NOMO-1 treated with dmso at 0.1 percent for 144 hours (cell line): ENCODE results near the gene KCNQ1.

Source experiments
- DNase-seq: peaks from one replicate; lab custom pipeline; 2025; ENCODE audit not compliant: unreplicated experiment; lab: John Stamatoyannopoulos, UW

KCNQ1 gene

DNA sequence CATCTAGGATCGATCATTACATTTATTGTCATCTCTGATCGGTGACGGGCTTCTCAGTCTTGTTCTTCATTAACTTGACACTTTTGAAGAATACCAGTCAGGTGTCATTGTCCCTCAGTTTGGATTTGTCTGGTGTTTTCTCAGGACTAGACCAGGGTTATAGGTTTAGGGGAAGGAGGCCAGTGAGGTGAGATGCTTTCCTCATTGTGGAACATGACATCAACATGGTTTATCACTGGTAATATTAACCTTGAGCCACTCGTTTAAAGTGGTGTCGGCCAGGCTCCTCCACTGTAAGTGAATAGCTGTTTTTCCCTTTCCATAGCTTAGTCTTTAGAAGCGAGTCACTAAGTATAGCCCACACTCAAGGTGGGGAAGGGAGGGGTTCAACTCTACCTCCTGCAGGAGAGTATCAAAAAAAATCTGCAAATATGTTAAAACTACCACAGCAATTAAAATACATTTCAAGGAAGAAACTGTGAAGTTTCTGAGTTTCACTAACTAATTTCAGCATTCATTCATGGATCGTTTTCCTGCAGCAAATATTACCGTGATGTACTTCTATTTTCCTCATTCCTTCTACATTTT is 213.0 kb downstream of the KCNQ1 start:
- no peak for DNase-seq

DNA sequence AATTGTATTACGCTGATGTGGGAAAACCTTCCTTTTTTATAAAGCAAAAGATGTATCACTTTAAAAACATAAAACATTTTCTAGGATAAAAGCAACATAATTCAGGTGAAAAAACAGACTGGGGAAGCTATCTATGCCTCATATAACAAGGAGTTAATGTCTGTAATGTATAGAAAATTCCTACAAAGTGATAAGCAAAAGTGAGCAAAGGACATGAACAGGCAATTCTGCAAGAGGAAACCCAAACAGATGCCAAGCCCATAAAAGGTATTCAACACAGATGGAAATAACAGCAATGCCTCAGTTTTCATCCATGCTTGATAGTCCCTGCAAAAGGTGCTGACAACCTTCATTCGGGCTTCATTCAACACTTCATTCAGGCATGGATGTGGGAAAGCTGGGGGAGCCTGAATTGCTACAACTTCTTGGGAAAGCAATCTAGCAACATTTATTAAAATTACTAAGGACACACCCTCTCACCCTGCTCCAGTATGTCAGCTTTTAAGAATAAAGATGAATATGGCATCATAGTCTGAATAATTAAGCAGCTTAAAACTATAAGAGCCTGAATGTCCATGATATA is 215.6 kb downstream of the KCNQ1 start:
- no peak for DNase-seq

DNA sequence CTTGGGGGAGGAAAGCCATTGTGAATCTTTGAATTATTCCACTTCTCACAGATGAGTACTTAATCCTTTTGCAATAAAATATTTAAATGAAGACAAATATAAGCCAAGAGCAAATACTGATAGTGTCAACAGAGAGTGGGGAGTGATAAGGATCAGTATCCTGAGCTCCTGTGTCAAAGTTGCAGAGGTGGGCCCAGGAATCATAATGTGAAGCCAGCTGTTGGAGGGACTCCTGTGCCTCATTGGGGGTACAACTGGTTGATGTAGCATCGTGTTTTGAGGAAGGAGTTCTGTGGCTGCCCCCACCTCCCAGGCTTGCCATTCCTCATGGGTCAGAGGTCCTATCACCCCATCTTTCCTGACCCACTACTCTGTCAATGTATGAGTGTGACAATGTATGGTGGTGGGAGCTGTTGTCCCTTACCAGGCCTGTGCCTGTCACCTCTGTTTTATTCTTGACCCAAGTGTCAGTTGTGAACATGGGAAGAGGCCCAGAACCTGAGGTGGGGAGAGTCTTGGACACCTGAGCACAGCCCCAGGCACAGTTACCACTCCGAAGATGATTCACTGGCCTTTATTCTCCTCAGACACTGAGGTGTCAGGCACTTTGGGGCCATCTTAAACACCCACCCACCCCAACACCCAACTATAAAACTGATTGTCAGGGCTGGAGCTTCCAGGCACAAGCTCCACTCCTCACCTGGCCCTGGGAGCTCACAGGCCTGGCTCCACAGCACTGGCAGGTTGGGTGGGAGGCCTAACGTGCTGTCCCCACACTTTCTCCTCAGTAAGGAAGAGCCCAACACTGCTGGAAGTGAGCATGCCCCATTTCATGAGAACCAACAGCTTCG is 216.6 kb downstream of the KCNQ1 start:
- no peak for DNase-seq

GRCh38 chr11:2662024-2662312 is 217.2 kb downstream of the KCNQ1 start:
- DNase-seq = no peak

DNA sequence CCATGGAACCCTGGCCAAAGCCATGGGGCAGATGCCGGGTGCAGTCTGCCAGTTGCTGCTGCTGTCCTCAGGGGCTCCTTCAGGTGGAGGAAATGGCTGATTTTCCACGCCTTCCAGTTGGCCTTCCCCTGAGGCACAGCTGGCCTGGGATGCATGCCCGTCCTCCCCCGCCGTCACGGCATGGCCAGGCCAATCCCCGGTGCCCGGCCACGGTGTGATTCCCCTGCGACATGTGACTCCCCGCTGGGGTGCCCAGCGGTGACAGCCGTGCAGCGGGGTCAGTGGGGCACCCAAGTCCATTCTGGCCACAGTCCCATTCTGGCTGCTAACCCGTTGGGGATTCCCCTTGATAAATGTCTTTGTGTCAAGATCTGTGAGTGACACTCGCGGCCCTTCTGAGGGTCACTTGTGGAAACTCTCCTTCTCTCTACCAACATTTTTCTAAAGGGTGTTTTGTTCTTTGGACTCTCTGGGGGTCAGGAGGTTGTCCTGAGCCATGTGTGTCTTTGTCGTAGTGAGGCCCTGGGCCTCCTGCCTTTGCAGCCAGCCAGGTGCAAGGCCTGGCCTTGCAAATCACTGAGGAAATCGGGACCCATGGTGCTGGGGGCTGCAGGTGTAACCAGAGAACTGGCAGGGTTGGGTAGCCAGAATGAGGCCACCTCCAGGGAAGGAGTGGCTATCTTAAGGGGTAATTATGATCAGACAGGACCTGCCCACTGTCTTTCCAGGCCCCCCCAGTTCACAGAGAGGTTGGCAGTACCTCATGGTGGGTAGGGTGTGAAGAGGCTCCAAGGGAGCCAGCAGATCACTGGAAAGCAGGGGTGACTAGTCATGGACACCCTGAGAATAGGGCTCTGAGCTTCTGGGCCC is 217.9 kb downstream of the KCNQ1 start:
- no peak for DNase-seq

DNA sequence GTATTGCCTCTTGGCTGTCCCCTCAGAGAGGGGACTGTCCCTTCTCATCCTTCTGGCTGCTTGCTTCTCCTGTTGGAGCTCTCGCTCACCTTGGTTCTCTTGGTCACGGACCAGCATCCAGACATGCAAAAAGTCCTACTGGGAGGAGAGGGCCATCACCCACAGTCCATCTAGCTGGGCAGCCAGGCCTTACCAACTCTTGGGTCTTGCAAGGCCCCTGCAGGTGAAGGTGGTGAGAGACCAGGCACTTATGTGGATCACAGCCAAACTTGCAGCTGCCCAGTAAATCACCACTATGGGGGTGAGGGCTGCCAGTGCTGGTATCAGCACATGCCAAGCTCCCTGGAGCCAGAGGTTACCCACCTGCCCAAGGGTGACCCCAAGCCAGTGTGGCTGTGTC is 218.7 kb downstream of the KCNQ1 start:
- no peak for DNase-seq

GRCh38 chr11:2663915-2664314 is 219.1 kb downstream of the KCNQ1 start:
- DNase-seq = no peak

DNA sequence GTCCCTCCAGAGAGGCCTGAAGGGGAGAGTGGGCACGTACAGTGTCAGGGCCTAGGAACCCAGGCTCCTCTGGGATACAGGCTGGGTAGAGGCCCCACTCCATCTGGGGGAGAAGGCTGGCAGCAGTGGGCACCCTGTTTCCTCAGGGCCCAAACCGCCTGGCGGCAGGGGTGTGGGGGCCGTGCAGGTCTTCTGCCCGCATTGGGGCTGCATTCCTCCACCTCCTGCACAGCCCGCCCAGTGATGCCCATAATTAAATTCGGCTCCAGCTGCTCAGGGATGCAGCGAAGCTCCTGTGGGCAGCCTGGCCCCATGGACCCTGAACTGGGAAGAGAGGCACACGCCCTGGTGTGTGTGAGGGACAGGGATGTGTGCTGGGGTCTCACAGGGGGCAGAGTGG is 219.6 kb downstream of the KCNQ1 start:
- DNase-seq = no peak

DNA sequence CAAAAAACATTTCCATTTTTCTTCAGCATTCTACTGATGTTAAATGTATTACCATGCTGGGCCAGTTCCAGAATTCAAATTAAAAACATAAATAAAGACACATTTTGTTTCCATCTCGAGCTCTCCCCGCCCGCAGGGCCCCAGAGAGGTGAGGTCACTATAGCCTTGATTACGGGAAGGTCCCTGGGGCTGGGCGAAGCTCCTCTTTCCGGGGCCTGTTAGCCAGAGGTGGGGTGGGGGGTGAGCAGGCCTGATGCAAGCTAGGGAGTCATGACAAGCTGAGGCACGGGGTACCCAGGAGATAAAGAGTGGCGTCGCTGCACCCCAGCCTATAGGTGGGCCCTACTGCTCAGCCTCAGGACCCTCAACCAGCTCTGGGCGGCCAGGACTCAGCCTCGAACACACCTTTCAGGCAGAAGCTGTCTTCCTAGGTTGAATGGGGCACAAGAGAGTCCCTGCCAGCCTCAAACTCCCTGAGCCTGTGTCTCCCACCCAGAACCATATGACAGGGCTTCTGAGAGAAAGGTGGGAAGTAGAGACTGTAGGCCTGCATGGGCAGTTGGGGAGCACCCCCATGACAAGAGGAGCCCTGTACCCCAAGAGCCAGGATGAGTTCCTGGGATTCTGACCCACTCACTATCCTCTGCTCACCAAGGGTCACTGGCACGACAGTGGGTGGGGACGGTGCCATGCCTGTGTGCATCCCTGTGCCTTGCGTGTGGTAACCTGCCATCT is 220.2 kb downstream of the KCNQ1 start:
- no peak for DNase-seq

DNA sequence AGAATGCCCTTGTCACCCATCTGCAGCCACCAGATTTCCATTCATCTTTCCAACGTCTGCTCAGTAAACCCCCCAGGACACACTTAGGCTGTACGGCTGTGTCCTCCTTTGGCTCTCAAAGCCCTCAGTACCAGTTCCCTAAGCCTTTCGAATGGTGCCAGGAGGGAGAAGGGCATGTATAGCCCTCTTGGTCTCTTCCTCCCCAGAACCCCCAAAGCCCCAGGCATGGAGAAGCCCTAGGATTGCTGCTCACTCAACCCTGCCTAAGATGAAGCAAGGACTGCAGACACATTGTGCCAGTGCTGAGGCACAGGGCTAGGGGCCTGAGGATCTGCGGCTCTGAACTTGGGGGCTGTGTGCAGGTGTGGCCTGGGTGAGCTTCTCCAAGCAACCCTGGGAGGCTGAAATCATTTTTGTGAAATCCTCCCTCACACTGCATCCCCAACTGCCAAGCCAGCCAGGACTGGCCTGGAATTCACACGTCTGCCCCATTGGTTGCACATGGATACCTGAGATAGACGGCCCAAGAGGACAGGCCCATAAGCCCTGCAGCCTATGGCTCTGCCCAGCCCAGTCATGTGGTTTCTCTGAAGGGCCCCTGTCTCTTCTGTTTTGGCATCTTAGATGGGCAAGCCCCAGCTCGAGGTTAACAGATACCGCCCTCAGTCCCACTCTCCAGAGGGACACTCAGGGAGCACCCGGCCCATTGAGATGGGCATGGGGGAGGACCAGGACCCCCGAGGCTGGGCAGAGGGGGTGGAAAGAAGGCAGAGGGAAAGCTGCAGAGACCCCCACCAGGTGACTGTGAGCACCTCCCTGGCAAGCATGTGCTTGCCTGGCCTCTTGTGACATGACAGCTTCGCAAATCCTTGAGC is 221.0 kb downstream of the KCNQ1 start:
- no peak for DNase-seq

GRCh38 chr11:2666401-2666741 is 221.6 kb downstream of the KCNQ1 start:
- DNase-seq = no peak

GRCh38 chr11:2666828-2667570 is 222.2 kb downstream of the KCNQ1 start:
- DNase-seq = no peak

DNA sequence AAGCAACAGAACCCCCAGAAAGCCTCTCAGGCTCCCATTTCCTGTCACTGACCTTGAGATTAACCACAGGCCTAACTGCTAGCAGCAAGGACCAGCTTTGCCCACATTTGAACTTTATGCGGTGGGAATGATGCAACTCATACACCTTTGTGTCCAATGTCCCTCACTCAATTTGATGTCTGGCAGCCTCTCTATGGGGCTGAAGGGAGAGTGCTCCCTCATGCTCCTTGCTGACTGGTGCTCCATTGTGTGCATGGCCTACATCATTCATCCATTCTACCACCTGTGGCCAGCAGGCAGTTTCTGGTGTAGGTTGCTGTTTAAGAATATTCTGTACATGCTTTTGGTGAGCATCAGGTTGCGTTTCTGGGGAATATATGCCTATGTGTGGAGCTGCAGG is 223.1 kb downstream of the KCNQ1 start:
- no peak for DNase-seq

DNA sequence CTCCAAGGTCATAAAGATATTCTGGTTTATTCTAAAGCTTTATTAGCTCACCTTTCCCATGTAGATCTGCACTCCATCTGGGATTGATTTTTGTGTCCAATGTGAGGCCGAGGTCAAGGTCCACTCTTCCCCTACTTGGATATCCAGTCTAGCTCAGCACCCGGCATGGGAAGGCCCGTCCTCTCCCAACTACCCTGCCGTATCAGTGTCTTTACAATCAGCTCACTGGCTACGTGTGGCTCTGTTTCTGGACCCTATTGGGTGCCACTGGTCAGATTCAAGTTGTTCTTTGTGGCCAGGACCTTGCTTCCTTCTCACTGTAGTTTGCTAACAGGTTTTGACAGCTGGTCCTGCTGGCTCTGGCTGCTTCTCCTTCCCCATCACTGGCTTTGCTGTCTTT is 224.1 kb downstream of the KCNQ1 start:
- no peak for DNase-seq

DNA sequence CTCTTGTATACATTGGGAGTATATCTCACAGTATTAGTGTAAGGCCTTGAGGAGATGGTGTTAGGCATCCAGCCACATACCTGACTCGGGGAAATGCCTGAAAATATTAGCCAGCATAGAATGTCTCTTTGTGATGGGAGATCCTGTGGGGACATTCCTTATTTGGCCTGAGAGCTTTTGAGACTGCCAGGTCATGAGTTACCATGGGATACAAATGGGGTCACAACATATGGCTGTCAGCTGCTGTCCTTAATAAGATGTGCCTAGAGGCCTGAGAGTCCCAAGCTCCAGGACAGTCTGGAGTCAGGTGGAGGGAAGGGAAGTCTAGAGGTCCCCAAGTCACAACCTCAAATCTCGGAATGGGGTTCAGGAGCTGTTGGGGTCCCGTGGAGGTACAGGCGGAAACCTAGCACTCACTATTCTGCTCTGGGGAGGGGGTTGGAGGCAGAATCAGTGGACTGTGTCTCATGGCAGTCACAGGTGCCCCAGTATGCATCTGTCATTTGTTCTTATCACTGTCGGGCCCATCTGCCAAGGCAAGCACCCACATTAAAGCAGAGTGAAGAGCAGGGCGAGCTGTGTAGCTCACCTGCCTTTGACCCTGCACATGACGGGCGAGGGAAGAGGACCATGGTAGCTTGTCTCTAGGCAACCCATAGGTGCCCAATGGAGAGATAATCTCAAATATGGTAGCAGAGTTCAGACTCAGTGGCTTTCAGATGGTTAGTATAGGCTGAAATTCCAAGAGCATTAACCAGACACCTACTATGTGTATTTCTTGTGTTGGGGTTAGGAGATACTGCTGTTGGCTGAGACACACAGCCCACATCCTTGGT is 225.0 kb downstream of the KCNQ1 start:
- DNase-seq = no peak

DNA sequence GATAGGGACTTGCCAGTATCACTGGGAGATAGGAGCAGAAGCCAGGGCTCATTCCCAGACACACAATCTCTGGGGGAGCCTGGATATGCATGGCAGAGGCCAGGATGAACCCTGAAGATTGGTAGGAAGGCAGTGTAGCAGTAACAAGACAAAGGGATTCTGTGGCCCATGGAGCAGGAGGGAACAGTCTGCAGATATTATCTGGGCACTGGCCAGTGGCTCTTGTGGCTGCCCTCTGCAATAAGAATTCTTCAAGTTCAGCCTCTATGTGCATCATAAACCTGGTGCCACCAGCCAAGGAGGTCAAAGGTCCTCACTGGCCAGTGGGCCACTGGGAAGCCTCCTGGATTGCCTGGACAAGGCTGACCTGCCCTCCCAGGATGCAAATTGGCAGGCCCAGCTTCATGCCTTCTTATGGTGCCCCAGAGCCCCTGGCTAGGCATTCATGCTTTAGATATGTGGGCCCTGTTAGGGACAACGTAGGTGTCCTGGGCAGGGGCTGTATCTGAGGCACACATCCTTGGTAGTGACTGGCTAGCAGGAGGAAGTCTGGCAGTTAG is 225.8 kb downstream of the KCNQ1 start:
- DNase-seq = no peak

DNA sequence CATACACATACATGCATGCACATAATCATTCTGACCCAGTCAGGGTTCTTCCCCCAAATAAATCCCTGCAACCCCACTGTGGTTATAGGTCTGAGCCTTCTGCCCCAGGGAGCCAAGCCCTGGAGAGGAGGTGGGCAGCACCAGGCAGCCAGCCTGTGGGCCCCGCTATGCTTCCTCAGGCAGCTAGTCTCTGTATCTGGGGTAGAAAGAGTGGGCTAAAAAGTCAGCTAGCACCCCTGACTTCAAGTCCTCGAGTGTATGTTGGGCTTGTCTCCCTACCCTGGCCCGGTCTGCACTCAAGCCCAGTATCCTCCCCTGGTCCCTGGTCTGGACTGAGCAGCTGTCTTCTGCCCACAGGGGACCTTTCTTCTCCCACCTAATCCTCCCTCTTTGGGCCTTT is 226.9 kb downstream of the KCNQ1 start:
- DNase-seq = no peak

DNA sequence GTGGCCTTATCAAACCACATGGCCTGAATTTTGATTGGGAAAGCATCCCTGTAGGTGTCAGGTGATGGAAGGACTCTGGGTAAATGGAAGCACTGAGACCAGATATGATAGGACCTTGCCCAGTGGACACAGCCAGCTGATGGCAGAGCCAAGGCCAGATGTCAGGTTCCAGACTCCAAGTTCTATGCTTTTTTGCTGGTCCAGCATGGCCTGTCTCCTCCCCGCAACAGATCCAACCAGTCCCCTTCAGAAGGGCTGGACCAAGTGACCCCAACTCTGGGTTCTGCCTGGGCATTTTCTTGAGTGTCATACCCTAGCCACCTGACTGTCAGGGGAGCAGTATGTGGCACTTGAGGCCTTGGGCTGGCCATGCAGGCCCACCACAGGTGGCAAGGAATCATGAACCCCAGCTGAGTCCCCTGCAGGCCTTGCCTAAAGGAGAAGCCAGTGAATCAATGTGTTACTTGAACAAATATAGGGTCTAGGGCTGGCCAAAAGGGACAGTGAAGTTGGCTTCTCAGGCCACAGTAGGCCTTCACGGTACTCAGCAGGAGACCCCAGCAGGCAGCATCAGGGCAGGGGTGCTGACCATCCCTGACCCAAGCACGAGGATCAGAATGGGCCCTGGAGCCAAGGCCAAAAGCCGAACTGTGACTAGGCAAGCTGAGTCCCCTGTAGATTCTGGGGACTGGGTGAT is 227.9 kb downstream of the KCNQ1 start:
- no peak for DNase-seq
